LNCAP (cell line): ENCODE results near the gene CAP1.

Experiments
- CTCF ChIP-seq: fragments of 450-650 bp; IDR thresholded peaks from 2 replicates; pipeline ENCODE4 v1.5.1; 2017; ENCODE audit warnings: mild to moderate bottlenecking

Gene CAP1

GRCh38 chr1:40056519-40057309 lies 16.2 kb downstream of the CAP1 start:
- no peak for TF ChIP-seq CTCF

GRCh38 chr1:40057310-40058030 lies 16.9 kb downstream of the CAP1 start:
- no peak for TF ChIP-seq CTCF

GRCh38 chr1:40058097-40058452 lies 17.5 kb downstream of the CAP1 start:
- no peak for TF ChIP-seq CTCF

- no peak for TF ChIP-seq CTCF
Measured at GRCh38 chr1:40058453-40059337, 18.2 kb downstream of the CAP1 start.

GRCh38 chr1:40059338-40059959 lies 18.9 kb downstream of the CAP1 start:
- TF ChIP-seq CTCF, result no peak

GRCh38 chr1:40059960-40060750 lies 19.6 kb downstream of the CAP1 start:
- TF ChIP-seq CTCF, result no peak
